ENCODE measurements around the gene SLC16A1.
A peak's percentile ranks its signal among the peaks of the same experiment; 100 is the strongest.
"Not testable (repeated sequence)": the region's sequence is repeated elsewhere in the genome, so short reads cannot be mapped to it uniquely, and the experiment has no call there.

Gene SLC16A1

GRCh38 chr1:112955773-112956543 is at the start of gene SLC16A1:
Gene SLC16A1 (minus strand): TSS chr1:112956196. CDS start chr1:112929308, 26,888 bp downstream.
- peak; percentile 75 for DNase-seq (ENCODE audit: low spot score)

- DNase-seq (ENCODE audit: low spot score): no peak
Measured at GRCh38 chr1:113003751-113004690, 48.0 kb upstream of the SLC16A1 start.

GRCh38 chr1:113002297-113002696 is 46.3 kb upstream of the SLC16A1 start:
- DNase-seq (ENCODE audit: low spot score): no peak

GRCh38 chr1:112998592-112999235 is 42.7 kb upstream of the SLC16A1 start:
- DNase-seq (ENCODE audit: low spot score): no peak

GRCh38 chr1:112997781-112998180 is 41.8 kb upstream of the SLC16A1 start:
- no peak for DNase-seq (ENCODE audit: low spot score)

GRCh38 chr1:112995890-112996289 is 39.9 kb upstream of the SLC16A1 start:
- no peak for DNase-seq (ENCODE audit: low spot score)

- not testable (repeated sequence) for DNase-seq (ENCODE audit: low spot score)
Measured at GRCh38 chr1:112995021-112995420, 39.0 kb upstream of the SLC16A1 start.

GRCh38 chr1:112992780-112993179 is 36.8 kb upstream of the SLC16A1 start:
- no peak for DNase-seq (ENCODE audit: low spot score)

GRCh38 chr1:112991402-112992120 is 35.6 kb upstream of the SLC16A1 start:
- DNase-seq (ENCODE audit: low spot score): no peak

GRCh38 chr1:112990271-112990670 is 34.3 kb upstream of the SLC16A1 start:
- DNase-seq (ENCODE audit: low spot score): no peak

- DNase-seq (ENCODE audit: low spot score): no peak
Measured at GRCh38 chr1:112988367-112988766, 32.4 kb upstream of the SLC16A1 start.

- no peak for DNase-seq (ENCODE audit: low spot score)
Measured at GRCh38 chr1:112985123-112985522, 29.1 kb upstream of the SLC16A1 start.

GRCh38 chr1:112983537-112984131 is 27.6 kb upstream of the SLC16A1 start:
- no peak for DNase-seq (ENCODE audit: low spot score)

- DNase-seq (ENCODE audit: low spot score): no peak
Measured at GRCh38 chr1:112982853-112983536, 27.0 kb upstream of the SLC16A1 start.

GRCh38 chr1:112982328-112982727 is 26.3 kb upstream of the SLC16A1 start:
- no peak for DNase-seq (ENCODE audit: low spot score)

GRCh38 chr1:112981834-112982233 is 25.8 kb upstream of the SLC16A1 start:
- not testable (repeated sequence) for DNase-seq (ENCODE audit: low spot score)

- no peak for DNase-seq (ENCODE audit: low spot score)
Measured at GRCh38 chr1:112981426-112981825, 25.4 kb upstream of the SLC16A1 start.

GRCh38 chr1:112975336-112975735 is 19.3 kb upstream of the SLC16A1 start:
- DNase-seq (ENCODE audit: low spot score): no peak

- DNase-seq (ENCODE audit: low spot score): no peak
Measured at GRCh38 chr1:112974646-112975045, 18.6 kb upstream of the SLC16A1 start.

GRCh38 chr1:112973788-112974187 is 17.8 kb upstream of the SLC16A1 start:
- DNase-seq (ENCODE audit: low spot score): no peak

GRCh38 chr1:112971006-112971405 is 15.0 kb upstream of the SLC16A1 start:
- no peak for DNase-seq (ENCODE audit: low spot score)
